ENCODE data around the gene GALNT2. TPM values are rescaled to one million over a fixed set of nuclear protein-coding genes. Genes with fewer than 3 reads are reported as not detected.

Gene GALNT2
- 89.0 and 93.0 TPM in 2 replicates for total RNA-seq

GRCh38 chr1:230066466-230067404 is at the start of gene GALNT2:
Gene GALNT2 (plus strand): TSS chr1:230067238. CDS start chr1:230067281, 43 bp downstream.

